Fibroblast of lung (primary cell): ENCODE measurements around the gene NR3C2. TPM values are rescaled to one million over a fixed set of nuclear protein-coding genes. Genes with fewer than 3 reads are reported as not detected.

ENCODE experiments used
- DNase-seq, 2 donors: peaks; one replicate each; pipeline versions ENCODE4 v3.0.0 to v3.0.0-alpha.2; 2010; ENCODE audit warnings: low read depth in 2 of 2
- H2AFZ ChIP-seq: 2 replicates; pipeline ENCODE4 v1.5.1; 2012; ENCODE audit warnings: low read length, control low read depth, inconsistent platforms
- H3K27ac ChIP-seq: 2 replicates; pipeline ENCODE4 v1.5.1; 2011; ENCODE audit warnings: low read length, control low read depth; ENCODE audit not compliant: insufficient read depth
- H3K27me3 ChIP-seq: 2 replicates; pipeline ENCODE4 v1.5.1; 2011; ENCODE audit warnings: mild to moderate bottlenecking, low read length; ENCODE audit not compliant: control insufficient read depth, insufficient read depth
- H3K36me3 ChIP-seq: 2 replicates; pipeline ENCODE4 v1.5.1; 2011; ENCODE audit warnings: low read length; ENCODE audit not compliant: control insufficient read depth, insufficient read depth
- H3K4me1 ChIP-seq: 2 replicates; pipeline ENCODE4 v1.5.1; 2011; ENCODE audit warnings: low read length; ENCODE audit not compliant: control insufficient read depth, insufficient read depth; ENCODE audit errors: extremely low read depth
- H3K4me2 ChIP-seq: 2 replicates; pipeline ENCODE4 v1.5.1; 2011; ENCODE audit warnings: low read length, control low read depth; ENCODE audit not compliant: insufficient read depth; ENCODE audit errors: extremely low read depth
- H3K4me3 ChIP-seq, 4 experiments: fragments of 200-600 bp in 1 of 4; sonication (generic) in 1 of 4; replicated peaks in 1 of 4; 2 replicates each; pipeline ENCODE4 v1.5.1; 2011 to 2016; ENCODE audit warnings: low read length in 4 of 4, low read depth in 3 of 4, mild to moderate bottlenecking in 3 of 4, control low read depth in 2 of 4, inconsistent platforms in 1 of 4, mixed read lengths in 1 of 4; ENCODE audit not compliant: insufficient read depth in 1 of 4; ENCODE audit errors: control extremely low read depth in 1 of 4
- H3K79me2 ChIP-seq: 2 replicates; pipeline ENCODE4 v1.5.1; 2012; ENCODE audit warnings: mild to moderate bottlenecking, low read length, inconsistent platforms; ENCODE audit not compliant: control insufficient read depth, insufficient read depth
- H3K9ac ChIP-seq: 2 replicates; pipeline ENCODE4 v1.5.1; 2011; ENCODE audit warnings: mild to moderate bottlenecking, low read length, control low read depth; ENCODE audit not compliant: insufficient read depth
- H3K9me3 ChIP-seq: 2 replicates; pipeline ENCODE4 v1.5.1; 2012; ENCODE audit warnings: low read depth, low read length; ENCODE audit not compliant: control insufficient read depth, insufficient read depth
- H4K20me1 ChIP-seq: 2 replicates; pipeline ENCODE4 v1.5.1; 2011; ENCODE audit warnings: low read length; ENCODE audit not compliant: control insufficient read depth, insufficient read depth; ENCODE audit errors: extremely low read depth
- EZH2 ChIP-seq: IDR thresholded peaks from 2 replicates; pipeline ENCODE4 v1.5.1; 2012; ENCODE audit warnings: low read length, control low read depth, mild to moderate bottlenecking; ENCODE audit errors: missing control alignments
- polyA plus RNA-seq, 2 donors: library from polyadenylated mRNA; depleted of rRNA in 1 of 2; stranded (reverse) in 1 of 2; unstranded in 1 of 2; fragments of >200 nt; gene quantifications; 2 replicates each; pipeline ENCODE4 v1.2.1, GENCODE V29; 2011 to 2012; ENCODE audit warnings: missing spikeins in 1 of 2
- total RNA-seq: library from RNA; depleted of rRNA; stranded (reverse); fragments of >200 nt; gene quantifications from 2 replicates; pipeline ENCODE4 v1.2.1, GENCODE V29; 2014
- TF ChIP-seq, protein P1 (sequence below), 2 donors: IDR thresholded peaks in 1 of 2; conservative IDR thresholded peaks in 1 of 2; 1 replicate in 1 of 2; 2 replicates in 1 of 2; pipeline ENCODE4 v1.5.1; 2011 to 2012; ENCODE audit warnings: low read length in 2 of 2, control low read depth in 1 of 2, inconsistent platforms in 1 of 2, low read depth in 1 of 2, mild to moderate bottlenecking in 1 of 2

NR3C2 gene
- total and polyA plus RNA-seq, 2 donors (not counting 1 experiment from before 2014, with no cell fraction given), result 1.9 to 7.4 TPM

DNA sequence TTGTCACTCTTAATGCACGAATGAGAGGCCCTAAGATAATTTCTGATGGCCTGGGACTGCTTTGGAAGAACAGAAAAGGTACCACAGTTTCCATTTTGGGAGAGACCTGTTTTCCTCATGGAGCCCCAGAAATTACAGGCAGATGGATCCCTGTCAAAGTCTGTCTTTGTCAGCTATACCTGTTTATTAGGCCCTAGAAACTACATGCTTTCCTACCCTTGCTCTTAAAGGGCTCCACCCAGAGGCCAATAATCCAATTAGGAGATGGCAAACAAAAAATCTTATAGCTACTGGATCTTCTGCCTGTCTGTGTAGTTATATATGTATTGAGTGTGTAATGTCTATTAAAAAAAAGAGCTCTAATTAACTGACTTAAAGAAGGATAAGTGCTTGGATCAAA, 141.3 kb downstream of the NR3C2 start:
- H2AFZ ChIP-seq, result no peak overlapping the region
- H3K9me3 ChIP-seq, result no peaks in the 10 kb centered on the region
- no peaks in the 10 kb centered on the region for H4K20me1 ChIP-seq
- no peak overlapping the region for H3K4me3 ChIP-seq
- no peaks in the 10 kb centered on the region for H3K4me1 ChIP-seq
- no peaks in the 10 kb centered on the region for H3K79me2 ChIP-seq
- no peak overlapping the region for H3K9ac ChIP-seq
- no peak overlapping the region for H3K4me2 ChIP-seq
- no peak overlapping the region for H3K27ac ChIP-seq
- no peaks in the 10 kb centered on the region for H3K36me3 ChIP-seq
- H3K27me3 ChIP-seq, result no peaks in the 10 kb centered on the region
- TF ChIP-seq, protein P1, sequence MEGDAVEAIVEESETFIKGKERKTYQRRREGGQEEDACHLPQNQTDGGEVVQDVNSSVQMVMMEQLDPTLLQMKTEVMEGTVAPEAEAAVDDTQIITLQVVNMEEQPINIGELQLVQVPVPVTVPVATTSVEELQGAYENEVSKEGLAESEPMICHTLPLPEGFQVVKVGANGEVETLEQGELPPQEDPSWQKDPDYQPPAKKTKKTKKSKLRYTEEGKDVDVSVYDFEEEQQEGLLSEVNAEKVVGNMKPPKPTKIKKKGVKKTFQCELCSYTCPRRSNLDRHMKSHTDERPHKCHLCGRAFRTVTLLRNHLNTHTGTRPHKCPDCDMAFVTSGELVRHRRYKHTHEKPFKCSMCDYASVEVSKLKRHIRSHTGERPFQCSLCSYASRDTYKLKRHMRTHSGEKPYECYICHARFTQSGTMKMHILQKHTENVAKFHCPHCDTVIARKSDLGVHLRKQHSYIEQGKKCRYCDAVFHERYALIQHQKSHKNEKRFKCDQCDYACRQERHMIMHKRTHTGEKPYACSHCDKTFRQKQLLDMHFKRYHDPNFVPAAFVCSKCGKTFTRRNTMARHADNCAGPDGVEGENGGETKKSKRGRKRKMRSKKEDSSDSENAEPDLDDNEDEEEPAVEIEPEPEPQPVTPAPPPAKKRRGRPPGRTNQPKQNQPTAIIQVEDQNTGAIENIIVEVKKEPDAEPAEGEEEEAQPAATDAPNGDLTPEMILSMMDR (conservative IDR thresholded peaks at IDR 0.05 in 1 of 2, IDR thresholded peaks at IDR 0.05 in 1 of 2; ENCODE audit: low read depth in 1 of 2, low read length in 2 of 2), result no peak
- no peak for TF ChIP-seq EZH2
- DNase-seq, result no peak

DNA sequence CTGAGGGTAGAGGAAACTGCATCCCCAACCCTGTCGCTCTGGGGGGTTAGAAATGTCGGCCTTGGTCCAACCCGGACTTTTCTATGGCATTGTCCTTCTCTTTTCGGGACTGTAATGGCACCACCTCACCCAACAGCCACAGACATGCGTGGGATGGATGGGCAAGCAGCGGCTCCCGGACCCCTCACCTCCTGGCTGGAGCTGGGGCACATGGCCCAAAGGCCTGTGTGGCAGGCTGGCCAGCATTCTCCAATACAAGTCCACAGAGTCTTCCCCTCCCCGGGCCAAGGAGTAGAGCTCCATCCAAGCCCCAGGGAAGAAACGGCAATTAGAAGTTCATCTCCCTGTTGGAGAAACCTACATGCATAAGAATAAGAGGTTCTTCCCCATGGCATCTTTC, 142.9 kb downstream of the NR3C2 start:
- Histone ChIP-seq H3K27me3 (no peaks in the 10 kb centered on the region), H3K9me3 (no peaks in the 10 kb centered on the region), H3K79me2 (no peaks in the 10 kb centered on the region), H3K36me3 (no peaks in the 10 kb centered on the region), H3K4me3 (no peak overlapping the region), H2AFZ (no peak overlapping the region), H3K4me2 (no peak overlapping the region), H3K9ac (no peak overlapping the region), H3K4me1 (no peaks in the 10 kb centered on the region), H4K20me1 (no peaks in the 10 kb centered on the region), H3K27ac (no peak overlapping the region)
- no peak for DNase-seq
- TF ChIP-seq EZH2, result no peak
- TF ChIP-seq, protein P1 (conservative IDR thresholded peaks at IDR 0.05 in 1 of 2, IDR thresholded peaks at IDR 0.05 in 1 of 2; ENCODE audit: low read depth in 1 of 2, low read length in 2 of 2), result no peak

DNA sequence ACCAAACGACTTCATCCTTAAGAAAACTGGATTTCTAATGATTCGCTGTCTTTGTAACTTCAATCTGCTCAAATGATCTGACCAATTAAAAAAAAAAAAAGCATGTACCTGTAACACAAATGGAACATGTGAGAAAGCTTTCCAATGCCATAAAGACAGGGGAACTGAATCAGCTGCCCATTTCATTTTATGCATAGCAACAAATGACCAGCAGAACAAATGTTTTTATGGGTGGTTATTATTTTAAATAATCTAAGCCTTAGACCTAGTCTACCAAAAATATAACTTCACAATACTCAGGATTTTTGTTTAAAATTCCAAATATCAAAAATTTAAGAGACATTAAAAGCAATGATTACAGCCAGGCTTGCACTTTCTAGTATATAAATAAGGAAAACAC, 145.7 kb downstream of the NR3C2 start:
- H4K20me1 ChIP-seq, result no peaks in the 10 kb centered on the region
- H3K27ac ChIP-seq, result no peak overlapping the region
- no peak for TF ChIP-seq EZH2
- TF ChIP-seq, protein P1 (conservative IDR thresholded peaks at IDR 0.05 in 1 of 2, IDR thresholded peaks at IDR 0.05 in 1 of 2; ENCODE audit: low read depth in 1 of 2, low read length in 2 of 2), result no peak
- no peaks in the 10 kb centered on the region for H3K9me3 ChIP-seq
- H3K27me3 ChIP-seq, result no peaks in the 10 kb centered on the region
- no peak overlapping the region for H3K4me3 ChIP-seq
- H3K4me1 ChIP-seq, result no peaks in the 10 kb centered on the region
- H3K9ac ChIP-seq, result no peak overlapping the region
- H3K79me2 ChIP-seq, result no peaks in the 10 kb centered on the region
- DNase-seq, result no peak
- no peaks in the 10 kb centered on the region for H3K36me3 ChIP-seq
- H3K4me2 ChIP-seq, result no peak overlapping the region
- no peak overlapping the region for H2AFZ ChIP-seq
